LNCAP (cell line): ENCODE results near the gene LRBA.
A peak's percentile ranks its signal among the peaks of the same experiment; 100 is the strongest.

Experiments
- CTCF ChIP-seq: fragments of 450-650 bp; IDR thresholded peaks from 2 replicates; pipeline ENCODE4 v1.5.1; 2017; ENCODE audit warnings: mild to moderate bottlenecking

LRBA gene

GRCh38 chr4:150224896-150225591 lies 790.0 kb downstream of the LRBA start:
- TF ChIP-seq CTCF, result no peak

GRCh38 chr4:150219841-150220240 lies 795.2 kb downstream of the LRBA start:
- no peak for TF ChIP-seq CTCF

GRCh38 chr4:150218447-150218846 lies 796.6 kb downstream of the LRBA start:
- no peak for TF ChIP-seq CTCF

- TF ChIP-seq CTCF, result no peak
Observed at GRCh38 chr4:150217808-150218207, 797.3 kb downstream of the LRBA start.

- peak; percentile 57 for TF ChIP-seq CTCF
Observed at GRCh38 chr4:150217192-150217591, 797.9 kb downstream of the LRBA start.

GRCh38 chr4:150216726-150217125 lies 798.4 kb downstream of the LRBA start:
- TF ChIP-seq CTCF, result no peak

GRCh38 chr4:150215601-150216000 lies 799.5 kb downstream of the LRBA start:
- TF ChIP-seq CTCF, result no peak
